SK-N-SH treated with all-trans-retinoic acid at 6 μM for 48 hours (cell line): ENCODE measurements around the gene DUSP11.
"Not testable (repeated sequence)": the region's sequence is repeated elsewhere in the genome, so short reads cannot be mapped to it uniquely, and the experiment has no call there.

Experiments
- PATZ1 ChIP-seq: fragments of 250-450 bp; sonication (Bioruptor Pico); IDR thresholded peaks from 2 replicates; pipeline ENCODE4 v1.8.0; 2020; ENCODE audit warnings: mild to moderate bottlenecking, moderate library complexity, borderline replicate concordance
- POU6F1 ChIP-seq: fragments of 250-450 bp; sonication (Bioruptor Pico); IDR thresholded peaks from 2 replicates; pipeline ENCODE4 v1.8.0; 2021; ENCODE audit warnings: low read depth, mild to moderate bottlenecking, moderate library complexity, borderline replicate concordance
- SNAI2 ChIP-seq: fragments of 250-450 bp; sonication (Bioruptor Pico); IDR thresholded peaks from 2 replicates; pipeline ENCODE4 v1.5.0; 2020; ENCODE audit warnings: mild to moderate bottlenecking, moderate library complexity
- ZFP30 ChIP-seq: fragments of 450-650 bp; formaldehyde crosslinking; IDR thresholded peaks from 2 replicates; pipeline ENCODE4 v1.5.0; 2022; ENCODE audit warnings: mild to moderate bottlenecking, moderate library complexity
- ZNF565 ChIP-seq: fragments of 450-650 bp; formaldehyde crosslinking; conservative IDR thresholded peaks from 2 replicates; pipeline ENCODE4 v1.5.0; 2020; ENCODE audit warnings: low read depth, mild to moderate bottlenecking, moderate library complexity

GRCh38 chr2:73754332-73754731 is 25.6 kb downstream of the DUSP11 start:
- TF ChIP-seq ZNF565 (CRISPR knock-in tag); PATZ1; SNAI2 (CRISPR knock-in tag); ZFP30 (CRISPR knock-in tag); POU6F1 (CRISPR knock-in tag): not testable (repeated sequence)
